HG03565 (cell line): Measurements from ENCODE around the gene GRIK5.

Source experiments
- ATAC-seq: cut with Tn5 transposase; IDR thresholded peaks from one replicate; pipeline ENCODE4 v1.9.1; 2021; ENCODE audit warnings: mild to moderate bottlenecking, moderate library complexity; ENCODE audit not compliant: unreplicated experiment

GRIK5 gene

DNA sequence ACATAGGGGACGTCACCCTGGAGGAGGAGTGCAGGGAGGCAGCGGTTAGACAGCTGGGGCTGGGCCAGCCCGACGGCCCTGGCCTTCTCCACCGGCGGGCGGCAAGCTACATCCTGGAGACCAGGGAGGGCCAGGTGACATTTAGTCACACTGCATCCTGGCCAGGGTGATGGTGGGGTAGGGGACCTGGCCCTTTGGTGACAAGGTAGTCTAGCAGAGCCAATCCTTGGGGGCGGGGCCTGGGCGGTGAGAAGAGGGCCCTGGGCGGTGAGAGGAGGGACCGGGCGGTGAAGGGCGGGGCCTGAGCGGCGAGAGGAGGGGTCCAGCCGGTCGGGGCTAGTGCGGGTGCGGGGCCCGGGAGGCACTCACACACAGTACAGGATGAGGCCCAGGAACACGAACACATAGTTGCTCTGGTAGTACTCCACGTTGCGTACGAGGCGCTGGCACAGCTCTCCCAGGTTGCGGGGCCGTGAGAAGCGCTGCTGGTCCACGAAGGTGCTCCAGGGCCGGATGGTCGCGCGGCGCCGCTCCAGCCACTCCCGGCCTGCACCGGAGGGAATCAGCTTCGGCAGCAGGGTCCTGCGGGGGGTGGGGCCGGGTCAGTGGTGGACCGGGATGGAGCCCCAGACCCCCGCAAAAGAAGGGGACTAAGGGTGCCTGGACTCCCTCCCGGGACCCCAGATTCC, 111.5 kb downstream of the GRIK5 start:
- no peak for ATAC-seq

DNA sequence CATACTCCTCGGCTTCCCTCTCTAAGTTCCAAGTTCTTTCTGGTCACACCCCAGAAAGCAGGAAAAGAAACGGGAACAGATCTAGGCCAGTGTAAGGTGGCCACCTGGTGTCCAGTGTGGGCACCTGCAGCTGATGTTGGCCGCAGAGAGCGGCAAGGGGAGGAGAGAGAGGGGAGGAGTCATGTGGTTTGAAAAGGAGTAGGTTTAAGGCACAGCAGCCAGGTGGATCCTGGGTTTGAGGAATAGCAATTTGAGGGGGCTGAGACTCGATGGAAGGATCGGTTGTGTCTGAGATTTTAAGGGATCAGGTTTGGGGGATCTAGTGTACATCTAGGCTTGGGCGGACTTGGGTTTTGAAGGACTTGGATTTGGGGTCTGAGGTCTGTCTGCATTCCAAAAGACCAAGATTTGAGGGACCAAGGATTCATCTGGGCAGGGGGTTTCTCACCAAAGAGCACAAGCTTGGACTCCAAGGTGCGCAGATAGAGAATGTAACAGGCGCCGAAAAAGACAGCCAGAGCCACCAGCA, 112.1 kb downstream of the GRIK5 start:
- ATAC-seq: no peak

DNA sequence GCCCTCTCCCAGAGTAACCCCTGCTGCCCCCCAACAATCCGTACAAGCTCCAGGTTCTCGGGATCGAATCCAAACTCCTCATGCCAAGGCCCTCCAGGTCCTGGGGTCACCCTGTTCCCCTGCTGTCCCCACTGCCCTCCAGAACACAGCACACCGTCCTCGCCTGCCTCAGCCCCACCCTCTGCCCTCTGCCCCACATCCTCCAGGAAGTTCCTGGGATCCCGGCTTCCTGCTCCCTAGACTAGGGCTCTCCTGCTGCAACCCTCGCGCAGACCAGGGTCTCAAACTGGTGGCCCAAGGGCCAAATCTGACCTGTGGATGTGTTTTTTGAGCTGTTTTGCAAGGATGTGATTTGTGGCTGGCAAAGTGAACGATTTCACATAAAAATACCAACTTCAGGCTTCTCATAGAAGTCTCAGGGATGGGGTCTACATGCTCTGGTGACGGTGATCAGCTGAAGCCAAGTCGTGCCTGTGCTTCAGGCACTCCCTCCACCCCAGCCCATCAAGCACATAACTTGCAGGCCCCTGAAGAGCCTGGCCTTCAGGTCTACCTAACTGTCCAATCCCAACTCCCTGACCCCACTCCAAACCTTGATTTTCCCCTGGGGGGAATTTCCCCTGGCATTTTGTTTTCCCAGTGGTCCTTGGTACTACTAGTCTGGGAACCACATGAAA, 112.7 kb downstream of the GRIK5 start:
- ATAC-seq: no peak

DNA sequence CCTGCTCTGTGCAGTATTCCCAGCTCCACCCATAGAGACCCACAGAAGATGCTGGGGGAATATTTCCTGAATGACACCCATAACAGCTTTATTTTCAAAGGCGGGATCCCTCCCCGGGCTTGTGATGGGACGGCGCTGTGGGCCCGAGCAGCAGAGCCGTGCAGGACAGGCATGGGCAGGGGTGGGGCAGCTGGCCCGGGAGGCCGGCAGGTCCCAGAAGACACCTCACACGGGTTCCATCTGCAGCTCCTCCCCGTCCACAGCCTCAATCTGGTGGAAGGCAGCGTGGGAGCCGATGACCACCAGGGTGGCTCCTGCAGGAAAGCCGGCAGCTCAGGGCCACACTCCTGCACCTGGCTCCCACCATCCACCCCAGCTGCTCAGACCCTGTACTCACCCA, 113.4 kb downstream of the GRIK5 start:
- no peak for ATAC-seq

DNA sequence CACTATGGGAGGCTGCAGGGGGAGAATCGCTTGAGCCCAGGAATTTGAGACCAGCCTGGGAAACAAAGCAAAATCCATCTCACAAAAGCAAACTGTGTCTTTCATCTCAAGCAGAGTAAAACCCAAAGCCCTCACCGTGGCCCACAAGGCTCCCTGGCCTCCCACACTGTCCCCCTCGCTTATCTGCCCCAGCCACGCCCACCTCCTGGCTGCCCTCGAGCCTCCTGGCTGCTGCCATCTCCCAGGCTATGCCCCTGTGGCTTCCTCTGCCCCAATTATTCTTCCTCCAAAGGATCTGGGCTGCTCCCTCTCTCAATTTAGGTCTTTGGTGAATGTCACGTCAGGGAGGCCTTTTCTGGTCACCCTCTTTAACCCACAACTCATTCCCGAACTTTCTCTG, 114.5 kb downstream of the GRIK5 start:
- ATAC-seq: no peak

DNA sequence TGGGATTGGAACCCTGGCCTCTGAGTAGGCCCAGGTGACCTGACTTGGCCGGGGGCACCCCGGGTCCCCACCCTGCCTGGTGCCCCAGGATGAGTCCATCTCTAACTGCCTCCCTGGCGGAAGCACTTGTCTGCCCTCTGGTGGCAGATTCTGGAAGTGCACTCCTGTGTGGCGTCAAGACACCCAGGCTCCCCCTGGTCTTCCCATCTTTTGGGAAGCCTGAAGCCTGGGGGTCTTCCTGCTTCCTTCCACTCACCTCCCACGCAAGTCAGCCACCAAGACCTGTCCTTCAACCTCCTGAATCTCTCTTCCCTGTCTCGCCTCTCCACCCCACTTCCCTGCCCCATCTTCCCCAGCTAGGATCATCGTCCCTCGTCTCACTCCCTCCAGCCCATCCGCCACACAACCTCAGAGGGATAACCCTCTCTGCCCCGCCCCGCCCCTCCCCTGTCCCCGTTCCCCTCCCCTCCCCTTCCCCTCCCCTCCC, 118.3 kb downstream of the GRIK5 start:
- ATAC-seq: no peak
